Measurements from ENCODE around the gene SMIM1.

DNA sequence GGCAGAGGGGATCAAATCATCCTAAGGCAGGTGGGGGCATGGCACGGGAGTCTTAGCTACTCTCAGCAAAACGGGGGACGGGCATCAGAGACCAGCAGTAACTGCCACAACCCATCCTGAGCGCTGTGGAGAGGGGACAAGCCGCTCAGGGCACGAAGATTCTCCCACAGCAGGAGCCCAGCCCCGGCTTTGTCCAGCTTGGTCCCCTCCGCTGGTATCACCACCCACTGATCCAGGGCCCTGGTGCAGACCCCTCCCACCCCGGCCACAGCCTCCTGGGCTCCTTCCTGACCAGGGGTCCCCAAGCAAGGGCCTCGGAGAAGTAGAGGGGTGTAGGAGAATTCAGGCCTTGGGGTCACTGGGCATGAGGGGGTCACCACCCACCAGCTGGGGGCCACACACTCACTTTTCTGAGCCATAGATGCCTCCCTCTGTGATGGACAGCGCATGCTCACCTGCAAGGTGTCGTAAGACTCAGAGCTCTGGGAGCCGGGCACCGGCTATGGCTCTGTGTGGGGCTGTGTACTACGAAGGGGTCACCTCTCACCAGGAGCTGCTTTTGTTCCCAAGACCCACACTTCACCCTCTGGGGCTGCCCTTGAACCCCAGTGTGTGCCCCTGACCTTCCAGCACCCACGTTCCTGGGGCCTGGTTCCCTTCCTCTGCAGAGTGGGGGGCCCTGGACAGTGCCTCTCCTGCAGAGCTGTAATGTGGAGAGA, 2.3 kb upstream of the SMIM1 start:
- no peak for TF ChIP-seq POLR2A (IDR thresholded peaks at IDR 0.05)
- TF ChIP-seq, protein P1, sequence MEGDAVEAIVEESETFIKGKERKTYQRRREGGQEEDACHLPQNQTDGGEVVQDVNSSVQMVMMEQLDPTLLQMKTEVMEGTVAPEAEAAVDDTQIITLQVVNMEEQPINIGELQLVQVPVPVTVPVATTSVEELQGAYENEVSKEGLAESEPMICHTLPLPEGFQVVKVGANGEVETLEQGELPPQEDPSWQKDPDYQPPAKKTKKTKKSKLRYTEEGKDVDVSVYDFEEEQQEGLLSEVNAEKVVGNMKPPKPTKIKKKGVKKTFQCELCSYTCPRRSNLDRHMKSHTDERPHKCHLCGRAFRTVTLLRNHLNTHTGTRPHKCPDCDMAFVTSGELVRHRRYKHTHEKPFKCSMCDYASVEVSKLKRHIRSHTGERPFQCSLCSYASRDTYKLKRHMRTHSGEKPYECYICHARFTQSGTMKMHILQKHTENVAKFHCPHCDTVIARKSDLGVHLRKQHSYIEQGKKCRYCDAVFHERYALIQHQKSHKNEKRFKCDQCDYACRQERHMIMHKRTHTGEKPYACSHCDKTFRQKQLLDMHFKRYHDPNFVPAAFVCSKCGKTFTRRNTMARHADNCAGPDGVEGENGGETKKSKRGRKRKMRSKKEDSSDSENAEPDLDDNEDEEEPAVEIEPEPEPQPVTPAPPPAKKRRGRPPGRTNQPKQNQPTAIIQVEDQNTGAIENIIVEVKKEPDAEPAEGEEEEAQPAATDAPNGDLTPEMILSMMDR (IDR thresholded peaks at IDR 0.05): no peak

Measured in right lobe of liver (tissue), 4 donors.